Skeletal muscle tissue (tissue), 4 donors: Measurements from ENCODE around the gene WNT3A. TPM values are rescaled to one million over a fixed set of nuclear protein-coding genes. Genes with fewer than 3 reads are reported as not detected.

Source experiments
- H3K27ac ChIP-seq: one replicate; pipeline ENCODE4 v1.7.0; 2013; ENCODE audit warnings: mild to moderate bottlenecking, low read depth, low read length, inconsistent platforms
- H3K27me3 ChIP-seq, 3 donors: one replicate each; pipeline ENCODE4 v1.7.0; 2013; ENCODE audit warnings: low read length in 3 of 3; ENCODE audit not compliant: control insufficient read depth in 3 of 3, insufficient read depth in 3 of 3
- H3K36me3 ChIP-seq, 3 donors: one replicate each; pipeline ENCODE4 v1.7.0; 2013; ENCODE audit warnings: low read length in 3 of 3; ENCODE audit not compliant: control insufficient read depth in 3 of 3, insufficient read depth in 3 of 3
- H3K4me1 ChIP-seq, 3 donors: one replicate each; pipeline ENCODE4 v1.7.0; 2013; ENCODE audit warnings: low read length in 3 of 3, mild to moderate bottlenecking in 3 of 3; ENCODE audit not compliant: control insufficient read depth in 3 of 3, insufficient read depth in 3 of 3
- H3K4me3 ChIP-seq, 3 donors: one replicate each; pipeline ENCODE4 v1.7.0; 2013; ENCODE audit warnings: low read length in 3 of 3
- H3K9ac ChIP-seq, 3 donors: one replicate each; pipeline ENCODE4 v1.7.0; 2013; ENCODE audit warnings: low read length in 3 of 3, mild to moderate bottlenecking in 3 of 3, moderate library complexity in 2 of 3, low read depth in 1 of 3
- H3K9me3 ChIP-seq, 3 donors: one replicate each; pipeline ENCODE4 v1.7.0; 2013; ENCODE audit warnings: low read length in 3 of 3; ENCODE audit not compliant: control insufficient read depth in 3 of 3
- total RNA-seq: library from RNA; depleted of rRNA; stranded (reverse); fragments of >200 nt; gene quantifications from one replicate; pipeline ENCODE4 v1.2.3, GENCODE V29; 2014
- donor health status: Osteomylitis.

WNT3A gene
- total RNA-seq, 1 donor from 2014 or later = not detected

DNA sequence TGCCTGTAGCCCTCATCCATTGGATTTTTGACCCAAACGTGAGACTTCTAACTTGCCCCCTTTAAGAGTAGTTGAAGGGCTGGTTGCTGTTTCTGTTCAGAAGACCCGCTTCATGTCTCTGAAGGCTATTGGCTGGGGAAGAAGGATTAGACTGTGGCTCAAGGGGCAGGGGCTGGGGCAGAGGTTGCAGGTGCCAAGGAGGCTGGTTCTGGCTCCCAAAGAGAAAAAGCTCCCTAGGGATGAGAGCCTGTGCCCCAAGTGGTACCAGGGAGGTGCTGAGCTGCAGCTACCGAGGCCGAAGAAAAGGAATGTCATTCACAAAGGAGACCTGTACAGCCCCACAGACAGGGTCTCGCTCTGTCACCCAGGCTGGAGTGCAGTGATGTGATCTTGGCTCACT lies 5.8 kb downstream of the WNT3A start:
- H3K9me3 ChIP-seq = no peaks in the 10 kb centered on the region
- H3K9ac ChIP-seq = no peak overlapping the region
- no peaks in the 10 kb centered on the region for H3K36me3 ChIP-seq
- peaks cover 6 to 11% (median 10%) of the 10 kb centered on the region in 3 donors for H3K4me1 ChIP-seq
- peaks cover 27 to 48% (median 46%) of the 10 kb centered on the region in 3 donors for H3K27me3 ChIP-seq
- no peak overlapping the region for H3K27ac ChIP-seq
- H3K4me3 ChIP-seq = no peak overlapping the region

- H3K4me3 ChIP-seq = peak overlapping the region in 1 of 3 donors; percentile 27
- no peaks in the 10 kb centered on the region for H3K36me3 ChIP-seq
- no peak overlapping the region for H3K27ac ChIP-seq
- peaks cover 20 to 40% (median 38%) of the 10 kb centered on the region in 3 donors for H3K27me3 ChIP-seq
- peaks cover 6 to 11% (median 10%) of the 10 kb centered on the region in 3 donors for H3K4me1 ChIP-seq
- H3K9ac ChIP-seq = no peak overlapping the region
- no peaks in the 10 kb centered on the region for H3K9me3 ChIP-seq
These were observed 6.5 kb downstream of the WNT3A start for GRCh38 chr1:228013131-228013934.

DNA sequence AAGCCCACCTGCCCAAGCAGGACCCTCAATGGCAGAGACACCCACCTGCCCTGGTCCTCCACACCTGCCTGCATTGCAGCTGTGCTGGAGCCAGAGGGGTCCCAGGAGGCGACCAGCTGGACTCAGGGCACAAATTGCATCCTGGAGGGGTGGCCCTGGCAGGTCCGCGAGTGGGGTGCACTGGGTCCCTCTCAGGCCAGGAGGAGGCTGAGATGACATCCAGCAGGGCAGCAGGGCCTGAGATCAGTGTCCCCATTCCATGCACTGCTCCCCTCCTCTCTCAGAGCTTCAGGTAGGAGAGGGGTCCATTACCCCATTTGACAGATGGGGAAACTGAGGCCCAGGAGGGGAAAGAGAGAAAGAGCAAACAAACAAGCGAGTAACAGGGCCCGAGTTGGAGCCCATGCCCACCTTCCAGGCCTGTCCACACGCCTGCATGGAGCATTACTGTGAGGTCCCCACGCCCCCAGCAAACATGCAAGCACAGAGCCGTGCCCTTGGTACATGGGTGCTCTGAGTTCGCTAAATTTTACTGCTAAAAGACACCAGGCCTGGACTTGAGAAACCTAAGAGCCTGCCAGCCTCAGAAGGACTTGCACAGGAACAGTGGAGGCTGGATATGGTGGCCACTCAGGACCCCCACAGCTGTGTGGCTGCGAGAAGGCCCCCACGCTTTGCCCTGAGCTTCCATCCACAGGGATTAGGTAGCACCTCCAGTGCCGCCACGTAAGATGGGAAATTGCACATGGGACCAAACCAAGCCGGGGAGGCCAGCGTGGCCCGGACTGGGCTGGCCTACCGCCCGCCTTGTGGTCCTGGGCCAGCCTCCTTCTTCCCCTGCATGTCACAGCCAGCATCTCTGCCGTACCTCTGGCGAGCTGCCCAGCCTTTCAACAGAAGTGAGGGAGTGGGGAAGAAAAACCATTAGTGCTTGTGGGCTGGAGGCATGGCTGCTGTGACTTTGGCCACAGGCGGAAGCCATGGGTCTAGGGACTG lies 7.4 kb downstream of the WNT3A start:
- no peak overlapping the region for H3K9ac ChIP-seq
- no peaks in the 10 kb centered on the region for H3K9me3 ChIP-seq
- H3K36me3 ChIP-seq = no peaks in the 10 kb centered on the region
- H3K4me3 ChIP-seq = no peak overlapping the region
- H3K27ac ChIP-seq = no peak overlapping the region
- peaks cover 11 to 33% (median 31%) of the 10 kb centered on the region in 3 donors for H3K27me3 ChIP-seq
- peaks cover 6 to 11% (median 10%) of the 10 kb centered on the region in 3 donors for H3K4me1 ChIP-seq

DNA sequence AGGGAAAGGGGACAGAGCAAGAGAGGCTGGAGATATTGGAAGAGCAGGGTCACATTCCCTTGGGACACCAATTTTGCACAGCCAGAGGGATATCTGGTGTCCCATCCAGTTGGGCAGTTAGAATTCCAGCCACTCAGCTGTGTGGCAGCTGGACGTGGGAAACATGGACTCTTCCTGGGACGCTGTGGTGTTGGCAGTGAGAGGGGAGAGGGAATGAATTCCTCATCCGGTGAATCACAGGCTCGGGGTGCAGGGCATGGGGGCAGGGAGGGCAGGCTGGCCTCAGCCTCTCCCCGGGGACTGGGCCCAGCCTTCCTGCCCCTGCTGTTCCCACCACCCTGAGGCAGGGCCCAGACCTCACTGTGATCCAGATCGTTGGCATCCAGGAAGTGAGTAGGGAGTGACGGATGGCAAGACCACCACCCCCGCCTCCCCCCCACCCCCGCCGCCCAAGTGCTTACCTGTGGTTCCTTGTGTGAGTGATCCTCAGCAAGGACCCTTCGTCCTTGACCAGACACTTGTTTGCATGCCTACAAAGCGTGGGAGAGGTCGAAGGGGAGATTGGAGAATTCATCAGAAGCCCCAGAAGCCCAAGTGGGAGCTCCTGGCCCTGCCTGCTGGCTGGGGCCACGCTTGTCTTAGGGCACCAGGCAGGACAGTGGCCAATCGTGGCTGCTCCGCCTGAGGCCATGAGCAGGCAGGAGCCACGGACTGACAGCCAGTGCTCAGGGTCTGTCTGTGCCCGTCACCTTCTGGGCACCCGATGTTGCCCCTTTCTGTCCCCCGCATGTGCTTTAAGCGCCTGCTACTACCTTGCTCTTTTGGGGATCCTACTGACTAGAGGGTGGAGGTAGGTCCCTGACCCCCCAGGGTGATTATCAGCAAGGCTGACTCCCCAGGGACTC lies 8.7 kb downstream of the WNT3A start:
- peaks cover 4 to 20% (median 19%) of the 10 kb centered on the region in 3 donors for H3K27me3 ChIP-seq
- no peak overlapping the region for H3K4me3 ChIP-seq
- peaks cover 6 to 11% (median 10%) of the 10 kb centered on the region in 3 donors for H3K4me1 ChIP-seq
- H3K27ac ChIP-seq = no peak overlapping the region
- H3K9ac ChIP-seq = no peak overlapping the region
- H3K9me3 ChIP-seq = no peaks in the 10 kb centered on the region
- H3K36me3 ChIP-seq = no peaks in the 10 kb centered on the region

DNA sequence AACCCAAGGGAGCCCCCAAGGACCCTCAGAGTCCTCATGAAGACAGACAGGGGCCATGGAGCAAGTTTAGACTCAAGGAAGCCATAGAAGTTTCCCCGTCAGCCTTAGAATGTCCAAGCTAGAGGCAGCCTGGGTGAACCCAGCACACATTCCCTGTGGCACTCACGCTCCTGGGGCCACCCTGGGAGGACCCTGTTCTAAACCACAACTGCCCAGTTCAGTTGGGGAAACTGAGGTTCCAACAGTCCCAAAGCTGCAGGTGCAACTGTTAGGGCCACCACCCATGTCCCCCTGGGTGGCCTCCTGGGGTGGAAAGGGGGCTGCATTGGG lies 9.3 kb downstream of the WNT3A start:
- Histone ChIP-seq H3K27ac (no peak overlapping the region), H3K9me3 (no peaks in the 10 kb centered on the region), H3K4me1 (peaks cover 6 to 11% (median 10%) of the 10 kb centered on the region in 3 donors), H3K36me3 (no peaks in the 10 kb centered on the region), H3K9ac (no peak overlapping the region), H3K4me3 (no peak overlapping the region), H3K27me3 (peaks cover 1 to 15% (median 15%) of the 10 kb centered on the region in 3 donors)

DNA sequence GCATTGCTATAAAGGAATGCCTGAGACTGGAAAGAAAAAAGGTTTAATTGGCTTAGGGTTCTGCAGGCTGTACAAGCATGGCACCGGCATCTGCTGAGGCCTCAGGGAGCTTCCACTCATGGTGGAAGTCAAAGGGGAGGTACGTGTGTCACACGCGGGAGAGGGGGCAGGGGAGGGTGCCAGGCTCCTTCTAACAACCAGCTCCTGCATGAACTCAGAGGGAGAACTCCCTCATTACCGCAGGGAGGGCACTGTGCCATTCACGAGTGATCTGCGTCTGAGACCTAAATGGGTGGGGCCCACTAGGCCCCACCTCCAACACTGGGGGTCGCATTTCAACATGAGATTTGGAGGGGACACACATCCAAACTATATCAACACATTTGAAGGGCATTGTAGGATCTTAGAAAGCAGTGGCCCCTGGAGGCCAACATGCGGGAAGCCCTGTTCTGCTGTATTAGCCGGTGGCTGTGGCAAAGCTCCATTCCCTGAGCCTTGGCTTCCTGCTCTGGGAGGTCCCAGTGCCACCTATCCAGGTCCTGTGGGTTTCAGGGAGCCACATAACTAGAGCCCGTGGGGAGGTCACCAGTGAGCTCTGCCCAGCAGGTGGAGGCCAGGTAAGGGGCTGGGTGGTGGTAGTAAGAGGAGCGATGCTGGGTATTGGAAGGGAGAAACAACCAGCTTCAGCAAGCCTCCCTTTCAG lies 10.0 kb downstream of the WNT3A start:
- Histone ChIP-seq H3K4me3 (no peak overlapping the region), H3K27me3 (peaks cover 0 to 13% (median 12%) of the 10 kb centered on the region in 3 donors), H3K36me3 (no peaks in the 10 kb centered on the region), H3K9me3 (no peaks in the 10 kb centered on the region), H3K9ac (no peak overlapping the region), H3K4me1 (peaks cover 6 to 11% (median 10%) of the 10 kb centered on the region in 3 donors), H3K27ac (no peak overlapping the region)

DNA sequence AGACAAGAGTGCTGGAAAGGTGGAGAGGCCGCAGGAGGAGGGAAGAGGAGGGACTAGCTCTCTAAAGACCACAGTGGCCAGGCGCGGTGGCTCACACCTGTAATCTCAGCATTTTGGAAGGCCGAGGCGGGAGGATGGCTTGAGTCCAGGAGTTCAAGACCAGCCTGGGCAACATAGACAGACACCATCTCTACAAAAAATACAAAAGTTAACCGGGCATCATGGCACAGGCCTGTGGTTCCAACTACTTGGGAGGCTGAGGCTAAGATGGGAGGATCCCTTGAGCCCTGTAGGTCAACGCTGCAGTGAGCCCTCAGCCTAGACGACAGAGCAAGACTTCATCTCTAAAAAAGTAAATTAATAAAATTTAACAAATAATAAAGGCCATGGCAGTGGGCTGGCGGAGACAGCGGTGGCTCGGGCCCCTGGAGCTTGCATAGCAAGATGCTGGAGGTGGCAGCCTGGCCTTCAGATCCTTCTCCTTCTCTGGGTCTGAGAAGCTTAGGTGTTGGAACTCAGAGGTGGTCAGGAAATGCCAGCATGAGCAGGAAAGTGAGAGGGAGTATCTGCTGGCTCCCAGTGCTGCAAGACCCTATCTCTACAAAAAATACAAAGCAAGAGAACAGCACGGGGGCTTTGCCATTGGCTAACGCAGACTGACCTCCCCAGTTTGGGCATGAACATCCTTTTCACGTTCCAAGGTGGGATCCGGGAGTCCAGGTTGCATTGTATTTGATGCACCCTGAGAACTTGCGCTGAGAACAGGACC lies 10.7 kb downstream of the WNT3A start:
- Histone ChIP-seq H3K27me3 (peaks cover 0 to 12% (median 10%) of the 10 kb centered on the region in 3 donors), H3K27ac (no peak overlapping the region), H3K4me3 (no peak overlapping the region), H3K4me1 (peaks cover 6 to 11% (median 10%) of the 10 kb centered on the region in 3 donors), H3K9me3 (no peaks in the 10 kb centered on the region), H3K36me3 (no peaks in the 10 kb centered on the region), H3K9ac (no peak overlapping the region)

DNA sequence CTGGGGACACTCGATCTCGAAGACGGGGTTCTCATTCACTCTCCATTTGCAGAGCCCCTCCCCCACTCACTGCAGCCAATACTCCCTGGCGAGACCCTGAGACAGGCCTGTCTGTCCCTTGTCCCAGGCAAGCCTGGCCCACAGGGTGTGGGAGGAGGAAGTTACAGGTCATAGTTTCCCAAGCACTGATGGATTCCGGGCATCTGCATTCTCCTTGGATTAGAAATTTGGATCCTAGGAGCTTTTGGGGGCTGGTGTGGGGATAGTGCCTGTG lies 11.3 kb downstream of the WNT3A start:
- H3K4me3 ChIP-seq = no peak overlapping the region
- no peaks in the 10 kb centered on the region for H3K36me3 ChIP-seq
- H3K27ac ChIP-seq = no peak overlapping the region
- H3K27me3 ChIP-seq = peaks cover 0 to 10% (median 10%) of the 10 kb centered on the region in 3 donors
- H3K4me1 ChIP-seq = peaks cover 5 to 9% (median 9%) of the 10 kb centered on the region in 3 donors
- H3K9ac ChIP-seq = no peak overlapping the region
- no peaks in the 10 kb centered on the region for H3K9me3 ChIP-seq
